ENCODE data around the gene QPCTL. TPM values are rescaled to one million over a fixed set of nuclear protein-coding genes. Genes with fewer than 3 reads are reported as not detected.
A peak's percentile ranks its signal among the peaks of the same experiment; 100 is the strongest.

Gene QPCTL
- 16.9 and 20.9 TPM in 2 replicates for total RNA-seq (2014; rRNA removed; shearing (Covaris generic))
- polyA plus RNA-seq (2015; cell fraction: cytosol; rRNA removed), result 22.8 and 26.6 TPM in 2 replicates
- 22.8 and 30.2 TPM in 2 replicates for polyA plus RNA-seq (2015; cell fraction: nucleus; rRNA removed)

DNA sequence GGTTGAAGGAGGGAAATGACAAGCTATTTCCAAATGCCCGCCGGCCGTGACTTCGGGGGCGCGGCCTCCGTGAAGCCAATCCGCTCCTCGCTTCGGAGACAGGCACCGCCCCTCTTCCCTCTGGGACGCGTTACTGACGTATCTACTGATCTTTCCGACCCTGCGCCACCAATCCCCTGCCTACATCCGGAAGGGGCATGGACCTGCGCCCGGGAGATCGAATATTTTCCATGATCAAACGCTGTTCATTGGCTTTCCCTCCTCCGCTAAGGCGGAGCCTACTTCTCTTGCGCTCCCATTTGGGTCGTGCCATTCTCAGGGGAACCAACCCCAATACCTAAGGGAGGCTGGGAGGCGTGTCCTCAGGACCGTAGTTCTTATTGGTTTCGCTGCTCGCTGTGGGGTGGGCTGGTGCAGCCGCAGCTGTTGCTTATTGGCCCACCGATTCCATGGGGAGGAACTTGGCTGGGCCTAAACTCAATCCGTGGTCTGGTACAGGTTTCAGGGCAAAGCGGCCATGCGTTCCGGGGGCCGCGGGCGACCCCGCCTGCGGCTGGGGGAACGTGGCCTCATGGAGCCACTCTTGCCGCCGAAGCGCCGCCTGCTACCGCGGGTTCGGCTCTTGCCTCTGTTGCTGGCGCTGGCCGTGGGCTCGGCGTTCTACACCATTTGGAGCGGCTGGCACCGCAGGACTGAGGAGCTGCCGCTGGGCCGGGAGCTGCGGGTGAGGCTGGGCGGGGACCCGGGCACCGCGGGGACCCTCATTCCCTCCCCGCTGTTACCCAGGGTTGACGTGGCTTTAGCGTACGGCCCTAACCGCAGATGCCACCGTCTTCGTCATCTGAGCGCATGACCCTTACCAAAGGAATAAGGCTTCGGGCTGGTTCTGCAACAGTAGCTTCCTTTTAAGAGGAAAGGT lies at the start of gene QPCTL:
TSS of gene QPCTL (plus strand) at position 480 of the 919 bp plus-strand sequence. CDS start at position 518, 38 bp downstream.
- peak; percentile 100 for DNase-seq (ENCODE audit: low read depth)

DNA sequence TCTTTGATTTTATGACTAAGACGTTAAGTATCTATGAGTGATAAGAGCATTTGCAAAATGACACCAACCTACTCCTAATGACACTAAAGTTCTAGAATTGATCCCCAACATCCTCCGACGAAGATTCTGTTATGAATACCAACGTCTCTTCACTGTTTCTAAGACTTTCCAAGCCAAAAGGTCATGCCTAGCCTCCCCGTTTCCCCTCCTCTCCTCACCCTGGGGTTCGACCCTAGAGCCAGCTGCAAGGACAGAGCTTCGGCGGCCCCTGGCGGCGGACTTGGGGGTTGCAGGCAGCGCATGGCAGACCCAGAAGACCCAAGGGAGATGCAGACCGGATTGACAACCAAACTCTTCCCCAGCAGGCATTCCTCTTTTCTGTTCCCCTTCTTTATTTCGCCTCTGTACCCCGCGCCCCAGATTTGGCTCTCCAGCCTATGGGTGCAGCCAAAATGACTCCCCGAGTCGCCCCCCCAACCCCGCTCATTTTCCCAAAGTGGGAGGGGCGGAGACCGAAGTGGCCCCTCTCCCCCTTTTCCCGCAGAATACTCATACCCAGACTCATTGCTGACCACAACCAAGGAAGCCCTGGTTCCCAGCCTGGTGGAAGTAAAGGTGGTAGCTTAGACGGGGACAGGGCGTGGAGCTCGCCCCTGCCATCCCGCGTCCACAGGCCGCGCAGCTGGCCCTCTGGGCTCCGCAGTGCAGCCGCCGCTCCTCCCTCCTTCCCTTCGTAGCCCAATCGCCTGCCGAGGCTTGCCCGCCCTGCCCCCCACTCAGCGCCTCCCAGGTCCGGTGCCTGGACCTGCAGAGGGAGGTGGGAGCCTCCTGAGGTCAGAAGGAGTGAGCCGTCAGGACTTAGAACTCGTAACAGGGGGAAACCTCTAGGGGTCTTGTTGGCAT lies 49.2 kb upstream of the QPCTL start:
- peak; percentile 82 for DNase-seq (ENCODE audit: low read depth)

DNA sequence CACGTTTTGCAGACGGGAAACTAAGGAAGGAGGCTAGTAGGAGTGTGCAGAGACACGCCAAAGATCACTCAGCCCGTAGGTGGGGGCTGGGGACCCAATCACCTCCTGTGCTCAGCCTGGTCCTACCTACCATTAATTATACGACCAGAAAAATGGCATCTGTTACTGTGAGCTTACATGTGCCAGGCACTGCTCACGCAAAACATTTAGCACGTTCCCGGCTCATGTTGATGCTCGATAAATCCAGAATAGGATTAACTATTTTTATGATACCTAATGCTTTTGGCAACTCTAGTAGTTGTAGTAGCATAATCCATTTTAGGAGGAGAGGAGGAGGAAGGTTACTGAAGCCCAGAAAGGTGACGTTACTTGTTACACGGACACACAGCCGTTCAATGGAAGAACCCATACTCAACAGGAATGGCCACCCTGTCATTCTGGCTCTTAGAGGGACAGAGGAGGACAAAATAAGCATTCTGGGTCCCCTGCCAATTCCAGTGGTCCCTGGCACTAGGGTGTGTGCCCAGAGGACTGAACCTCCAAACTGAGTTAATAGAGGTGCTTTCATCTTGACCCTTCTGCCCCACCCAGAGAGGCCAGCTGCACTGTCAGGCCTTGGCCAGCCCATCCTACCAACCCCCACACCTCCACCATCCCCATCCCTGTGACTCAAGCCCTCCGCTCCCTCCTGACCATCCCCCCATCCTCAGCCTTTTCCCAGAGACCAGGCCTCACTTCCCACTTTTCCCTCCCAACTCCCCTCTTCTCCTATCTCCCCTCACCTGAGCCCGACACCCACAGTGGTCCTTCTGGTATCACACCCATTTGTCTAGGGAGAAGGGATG lies 48.3 kb upstream of the QPCTL start:
- no peak for DNase-seq (ENCODE audit: low read depth)

DNA sequence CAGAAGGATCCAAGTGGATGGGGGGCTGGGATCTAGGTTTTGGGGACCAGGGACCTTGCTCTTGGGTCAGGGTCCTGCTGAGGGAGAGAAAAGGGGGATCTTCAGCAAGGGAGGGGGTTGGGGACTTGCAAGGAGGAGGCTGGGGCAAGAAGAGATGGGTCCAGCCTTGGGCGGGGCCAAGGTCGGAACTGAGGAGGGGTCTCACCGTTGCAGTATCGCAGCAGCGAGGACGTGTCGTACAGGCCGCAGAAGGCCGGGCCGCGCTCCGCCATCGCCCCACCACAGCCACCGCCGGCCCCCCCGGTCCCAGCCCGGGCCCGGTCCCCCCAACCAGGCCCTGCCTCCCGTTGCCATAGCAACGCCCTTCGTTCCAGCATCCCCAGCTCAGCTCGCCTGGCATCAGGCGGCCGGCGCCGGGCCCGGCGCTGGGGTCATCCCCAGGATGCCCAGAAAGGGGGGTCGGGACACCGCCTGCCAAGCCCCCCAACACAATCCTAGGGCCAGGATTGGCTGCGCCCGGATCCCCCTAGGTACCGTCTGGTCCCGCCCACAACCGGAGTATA lies 47.3 kb upstream of the QPCTL start:
- no peak for DNase-seq (ENCODE audit: low read depth)

DNA sequence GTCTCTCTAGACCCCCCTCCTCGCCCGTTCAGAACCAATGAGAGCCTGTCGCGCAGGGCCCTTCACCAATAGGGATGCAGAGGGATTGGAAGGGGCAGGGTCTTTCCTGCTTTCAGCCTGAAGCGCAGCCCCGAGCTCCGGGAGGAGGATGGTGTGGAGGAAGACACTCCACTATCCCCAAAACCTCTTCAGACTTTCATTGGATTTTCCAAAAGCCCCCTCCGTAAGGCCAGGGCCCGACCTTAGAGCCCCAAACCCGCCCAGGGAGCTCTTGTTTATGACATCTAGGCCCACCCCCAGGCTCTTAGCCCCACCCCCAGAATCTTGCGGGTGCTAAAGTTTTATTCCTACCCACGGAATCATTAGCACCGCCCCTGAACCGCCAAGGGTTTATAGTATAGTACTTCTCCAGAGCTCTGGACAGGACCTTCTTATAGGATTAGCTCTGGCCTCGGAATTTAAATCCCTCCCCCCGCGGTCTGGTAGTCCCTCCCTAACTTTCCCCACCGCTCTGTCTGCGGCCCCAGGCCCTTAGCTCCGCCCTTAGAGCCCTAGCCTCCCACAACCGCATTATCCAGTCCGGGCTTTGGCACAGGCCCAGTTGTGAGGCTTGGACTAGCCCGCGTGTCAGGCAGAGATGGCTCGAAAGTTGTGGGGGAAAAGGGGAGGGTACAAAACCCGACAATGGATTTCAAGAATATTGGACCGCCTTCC lies 46.7 kb upstream of the QPCTL start:
- peak; percentile 77 for DNase-seq (ENCODE audit: low read depth)

DNA sequence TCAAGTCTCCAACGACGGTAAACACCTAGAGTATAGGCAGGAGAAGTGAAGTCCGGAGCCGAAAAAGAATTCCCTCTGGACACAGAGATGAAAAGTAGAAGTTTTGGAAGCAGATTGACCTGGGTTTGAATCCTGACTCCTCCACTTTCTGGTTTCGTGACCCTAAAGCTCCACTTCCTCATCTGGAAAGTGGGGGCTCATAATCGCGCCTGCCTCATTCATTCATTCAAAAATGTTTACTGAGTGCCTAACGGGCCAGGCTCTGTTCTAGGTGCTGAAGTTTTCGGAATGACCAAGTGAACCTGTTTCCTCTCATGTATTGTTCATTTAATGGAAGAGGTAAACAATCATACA lies 46.1 kb upstream of the QPCTL start:
- no peak for DNase-seq (ENCODE audit: low read depth)

DNA sequence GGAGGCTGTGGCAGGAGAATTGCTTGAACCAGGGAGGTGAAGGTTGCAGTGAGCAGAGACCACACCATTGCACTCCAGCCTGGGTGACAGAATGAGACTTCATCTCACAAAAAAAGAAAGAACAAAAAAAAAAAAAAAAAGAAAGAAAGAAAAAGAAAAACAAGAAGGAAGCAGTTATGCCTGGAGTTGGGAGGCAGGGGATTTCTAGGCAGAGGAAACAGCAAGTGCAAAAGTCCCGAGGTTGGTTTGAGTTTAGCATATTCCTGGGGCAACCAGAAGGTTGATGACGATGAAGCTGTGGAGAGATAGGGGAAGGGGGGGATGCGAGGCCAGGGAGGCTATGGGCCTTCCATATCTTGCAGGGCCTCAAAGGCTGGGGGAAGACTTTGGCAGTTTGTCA lies 41.7 kb upstream of the QPCTL start:
- DNase-seq (ENCODE audit: low read depth), result no peak

DNA sequence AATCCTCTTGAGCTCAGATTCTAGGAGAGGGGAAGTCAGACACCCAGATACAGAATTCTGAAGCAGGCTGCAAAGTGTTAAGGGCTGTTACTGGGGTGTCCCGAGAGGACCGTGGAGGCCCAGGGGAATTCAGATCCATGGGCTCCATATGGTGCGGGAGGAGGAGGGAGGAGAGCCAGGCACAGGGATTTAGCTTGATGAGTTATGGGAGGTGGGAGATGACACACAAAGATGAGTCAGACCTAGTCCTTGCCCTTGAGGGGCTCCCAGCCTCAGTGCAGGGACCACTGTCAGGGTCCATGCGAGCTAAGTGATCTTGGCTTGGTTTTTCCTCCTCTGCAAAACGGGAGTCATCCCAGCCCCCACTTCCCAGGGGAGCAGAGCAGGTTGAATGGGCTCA lies 38.8 kb upstream of the QPCTL start:
- DNase-seq (ENCODE audit: low read depth), result no peak

DNA sequence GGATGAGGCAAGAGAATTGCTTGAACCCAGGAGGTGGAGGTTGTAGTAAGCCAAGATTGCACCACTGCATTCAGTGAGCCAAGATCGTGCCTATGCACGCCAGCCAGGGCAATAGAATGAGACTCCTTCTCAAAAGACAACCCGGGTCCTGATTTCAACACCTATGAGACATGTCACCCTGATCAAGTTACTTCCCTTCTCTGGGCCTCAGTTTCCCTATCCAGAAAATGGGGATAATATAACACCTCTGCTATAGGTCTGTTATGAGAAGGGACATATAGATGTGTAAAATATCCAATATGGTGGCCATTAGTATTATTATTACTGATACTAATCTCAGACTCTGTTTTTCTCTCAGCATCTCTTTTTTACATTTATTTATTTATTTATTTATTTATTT lies 37.4 kb upstream of the QPCTL start:
- DNase-seq (ENCODE audit: low read depth), result no peak

DNA sequence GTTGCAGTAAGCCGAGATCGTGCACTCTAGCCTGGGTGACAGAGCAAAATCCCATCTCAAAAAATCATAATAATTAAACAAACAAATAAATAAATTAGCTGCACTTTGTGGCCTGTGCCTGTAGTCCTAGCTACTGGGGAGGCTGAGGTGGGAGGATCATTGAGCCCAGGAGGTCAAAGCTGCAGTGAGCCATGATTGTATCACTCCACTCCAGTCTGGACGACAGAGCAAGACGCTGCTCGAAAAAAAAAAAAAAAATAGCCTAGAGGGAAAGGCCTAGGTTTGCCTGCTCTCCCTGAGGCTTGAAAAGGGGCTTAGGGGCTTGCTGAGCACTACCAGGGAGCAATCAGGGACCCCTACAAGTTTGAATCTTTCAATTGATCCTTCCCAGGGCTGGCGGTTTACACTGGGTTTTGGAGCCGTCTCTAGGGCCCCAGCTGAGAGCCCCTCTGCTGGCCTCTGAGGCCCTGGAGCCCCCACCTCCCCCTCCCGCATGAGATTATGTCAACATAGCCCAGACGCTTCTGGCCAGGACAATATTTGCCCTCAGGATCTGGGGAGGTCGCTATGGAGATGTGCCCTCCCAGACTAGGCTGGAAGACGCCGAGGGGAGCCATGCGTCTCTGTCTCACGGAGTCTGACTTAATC lies 34.8 kb upstream of the QPCTL start:
- no peak for DNase-seq (ENCODE audit: low read depth)

DNA sequence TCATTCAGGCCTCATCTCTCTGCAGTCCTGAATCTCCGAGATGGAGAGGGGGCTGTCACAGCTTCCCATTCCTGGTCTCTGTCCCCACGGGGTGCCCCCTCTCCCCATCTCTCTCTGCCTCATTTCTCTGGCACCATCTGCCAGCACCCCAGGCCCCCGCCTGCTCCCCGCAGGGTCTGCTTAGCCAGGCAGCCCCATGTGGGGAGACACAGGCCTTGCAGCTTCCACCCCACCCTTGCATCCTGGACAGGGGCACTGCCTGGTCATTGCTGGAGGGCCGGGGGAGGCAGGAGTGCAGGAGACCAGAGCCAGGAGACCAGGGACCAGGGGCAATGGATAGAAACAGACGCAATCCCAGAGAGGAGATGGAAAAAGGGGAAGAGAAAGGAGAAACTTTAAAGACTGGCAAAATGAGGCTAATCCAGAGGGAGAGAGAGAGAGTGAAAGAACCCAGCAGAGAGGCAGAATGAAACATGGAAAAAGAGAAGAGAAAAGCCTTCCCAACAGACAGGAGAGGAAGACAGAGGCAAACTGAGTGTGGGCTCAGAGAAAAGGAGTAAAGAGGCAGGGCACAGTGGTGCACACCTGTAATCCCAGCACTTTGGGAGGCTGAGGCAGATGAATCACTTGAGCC lies 33.3 kb upstream of the QPCTL start:
- no peak for DNase-seq (ENCODE audit: low read depth)

DNA sequence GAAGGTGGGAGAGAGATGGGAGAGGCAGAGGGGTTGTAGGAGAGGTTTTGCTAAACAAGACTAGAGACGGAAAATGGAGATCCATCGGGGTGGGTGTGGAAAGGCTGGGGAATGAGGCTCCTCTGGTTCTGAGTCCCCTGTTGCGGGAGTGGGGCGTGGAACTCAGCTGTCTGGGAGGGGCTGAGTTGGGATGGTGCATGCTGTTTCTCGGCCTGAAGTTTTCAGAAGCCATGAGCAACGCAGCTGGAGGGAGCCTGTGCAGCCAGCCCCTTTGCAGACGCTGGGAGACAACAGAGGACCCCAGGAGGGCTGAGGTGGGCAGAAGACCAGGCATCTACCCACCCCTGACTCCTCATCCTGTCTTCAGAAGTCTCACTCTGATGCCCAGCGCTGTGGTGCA lies 31.8 kb upstream of the QPCTL start:
- DNase-seq (ENCODE audit: low read depth), result no peak

DNA sequence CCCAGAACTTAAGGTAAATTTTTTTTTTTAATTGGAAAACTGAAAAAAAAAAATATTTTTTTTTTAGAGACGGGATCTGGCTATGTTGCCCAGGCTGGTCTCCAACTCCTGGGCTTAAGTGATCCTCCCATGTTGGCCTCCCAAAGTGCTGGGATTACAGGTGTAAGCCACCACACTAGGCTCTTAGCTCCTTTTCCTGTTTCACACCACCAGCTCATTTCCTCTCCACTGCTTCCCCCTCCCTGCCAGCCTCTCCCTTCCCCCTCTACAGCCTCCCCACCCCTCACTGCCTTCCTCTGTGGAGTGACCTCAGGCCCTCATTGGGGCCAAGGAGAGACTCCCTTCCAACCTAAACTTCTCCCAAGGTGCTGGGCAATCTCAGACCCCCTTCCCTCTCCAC lies 28.7 kb upstream of the QPCTL start:
- DNase-seq (ENCODE audit: low read depth), result no peak

DNA sequence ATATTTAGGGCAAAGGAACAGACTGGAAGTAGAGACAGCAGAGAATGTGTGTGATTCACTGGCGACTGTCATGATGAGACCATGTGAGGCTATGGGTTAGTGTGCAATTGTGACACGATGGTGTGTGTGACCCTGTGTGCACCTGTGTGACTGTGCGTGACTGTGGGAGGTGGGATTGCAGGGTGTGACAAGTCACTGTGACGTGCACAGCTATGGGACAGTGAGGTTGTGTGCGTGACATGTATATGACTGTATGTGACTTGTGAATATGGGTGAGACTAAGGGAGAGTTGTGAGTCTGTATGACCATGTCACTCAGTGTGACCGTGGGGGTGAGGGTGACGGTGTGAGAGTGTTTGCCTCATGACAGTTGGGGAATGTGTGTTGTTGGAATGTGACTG lies 27.9 kb upstream of the QPCTL start:
- DNase-seq (ENCODE audit: low read depth), result no peak

DNA sequence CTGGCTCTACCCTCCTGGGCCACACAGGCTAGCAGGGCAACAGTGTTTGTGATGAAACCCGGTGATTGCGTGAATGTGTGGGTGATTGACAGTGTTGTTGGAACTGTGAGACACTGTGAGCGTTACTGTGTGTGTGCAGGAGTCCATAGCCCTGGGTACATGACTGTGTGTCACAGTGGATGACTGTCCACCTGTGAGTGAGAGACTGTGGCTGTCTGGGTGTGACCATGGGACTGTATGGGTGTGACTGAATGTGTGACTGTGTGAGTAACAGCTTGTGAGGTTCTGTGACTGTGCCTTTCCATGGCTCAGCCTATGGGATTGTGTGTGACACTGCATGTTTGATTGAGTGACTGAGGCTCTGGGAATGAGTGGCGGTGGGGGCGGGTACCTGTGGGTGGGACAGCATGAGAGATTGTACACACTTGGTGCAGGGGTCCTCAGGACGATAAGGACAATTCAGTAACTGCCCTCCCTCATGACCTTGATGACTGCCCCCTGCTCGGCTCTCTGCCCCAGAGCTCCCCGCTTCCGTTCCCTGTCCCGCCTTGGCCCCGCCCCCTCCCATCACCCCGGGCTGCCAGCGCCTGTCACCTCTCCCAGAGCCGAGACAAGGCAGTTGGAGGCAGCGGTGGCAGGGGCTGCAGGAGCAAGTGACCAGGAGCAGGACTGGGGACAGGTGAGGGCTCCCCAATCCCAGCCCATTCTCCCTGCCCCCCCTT lies 24.7 kb upstream of the QPCTL start, which contains the start of gene GIPR:
TSS of gene GIPR (plus strand) at position 602 of the 722 bp plus-strand sequence. CDS start 1,300 bp downstream, outside the sequence.
- peak; percentile 58 for DNase-seq (ENCODE audit: low read depth)

DNA sequence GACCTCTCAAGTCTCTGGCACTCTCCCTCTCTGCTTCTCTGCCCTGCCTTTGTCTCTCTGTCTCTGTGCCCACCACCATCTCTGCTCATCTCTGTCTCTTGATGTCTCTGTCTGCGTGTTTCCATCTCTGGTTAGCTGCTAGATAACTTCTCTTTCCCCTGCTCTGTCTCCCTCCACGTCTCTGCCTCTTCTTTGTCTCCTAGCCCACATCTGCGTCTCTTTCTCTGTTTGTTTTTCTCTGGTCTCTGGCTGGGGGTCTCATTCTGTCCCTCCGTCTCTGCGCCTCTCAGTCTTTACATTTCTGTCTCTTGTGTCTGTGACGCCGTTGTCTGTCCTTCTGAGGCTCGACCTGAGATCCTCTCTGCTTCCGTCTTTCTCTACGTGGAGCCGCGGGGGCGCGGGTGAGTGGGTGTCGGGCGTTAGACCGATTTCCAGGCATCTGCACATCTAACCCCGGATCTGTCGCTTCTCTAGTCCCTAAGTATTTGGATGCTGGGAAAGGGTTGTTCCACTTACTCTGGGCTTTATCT lies 24.1 kb upstream of the QPCTL start:
- no peak for DNase-seq (ENCODE audit: low read depth)

DNA sequence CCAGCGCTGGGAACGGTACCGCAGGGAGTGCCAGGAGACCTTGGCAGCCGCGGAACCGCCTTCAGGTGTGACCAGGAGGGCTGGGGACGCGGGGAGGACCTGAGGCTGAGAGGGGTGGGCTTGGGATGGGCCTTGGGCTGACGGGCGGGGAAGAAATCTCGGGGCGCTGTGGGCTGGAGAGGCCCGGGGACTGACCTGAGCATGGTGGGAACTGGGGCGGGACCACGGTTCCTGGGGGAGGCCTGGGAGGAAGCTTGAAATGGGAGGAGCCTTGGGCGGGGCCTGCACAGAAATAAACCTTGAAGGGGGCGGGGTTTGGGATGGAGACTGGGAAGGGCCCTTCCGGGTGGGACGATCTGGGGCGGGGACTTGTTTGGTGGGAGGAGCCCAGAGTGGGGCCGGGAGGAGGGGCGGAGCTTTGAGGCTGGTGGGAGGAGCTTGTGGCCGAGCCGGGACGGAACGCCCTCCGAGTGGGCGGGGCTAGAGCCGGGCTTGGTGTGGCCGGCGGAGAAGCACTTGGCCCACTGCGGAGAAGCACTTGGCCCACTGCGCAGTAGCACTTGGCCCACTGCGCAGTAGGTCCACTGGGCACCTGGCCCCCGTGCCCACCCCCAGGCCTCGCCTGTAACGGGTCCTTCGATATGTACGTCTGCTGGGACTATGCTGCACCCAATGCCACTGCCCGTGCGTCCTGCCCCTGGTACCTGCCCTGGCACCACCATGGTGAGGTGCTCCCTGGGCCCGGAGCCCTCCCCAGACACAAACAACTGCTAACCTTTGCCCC lies 21.6 kb upstream of the QPCTL start:
- no peak for DNase-seq (ENCODE audit: low read depth)

Measured in HT1080 (cell line).